IMR-90 (cell line): ENCODE measurements around the gene DPP10. TPM values are rescaled to one million over a fixed set of nuclear protein-coding genes. Genes with fewer than 3 reads are reported as not detected.

ENCODE experiments used
- ATAC-seq: fragments of 200-7000 bp; cut with Tn5 transposase; 2 replicates; pipeline ENCODE4 v1.9.1; 2020; ENCODE audit warnings: low read depth, mild to moderate bottlenecking, moderate library complexity
- BruUV-seq: library from RNA; stranded (reverse); fragments of 400-500 nt; replicated peaks from 2 replicates; lab custom pipeline; 2021; lab: Mats Ljungman, UMichigan
- CTCF ChIA-PET: fragments of 300-600 bp; formaldehyde crosslinking; extraction: SDS; loops from one replicate; lab custom pipeline; 2021; ENCODE audit warnings: antibody characterized with exemption; lab: Yijun Ruan, JAX
- POLR2A ChIA-PET: fragments of 300-600 bp; sonication (Branson Sonifier 250); formaldehyde crosslinking; loops from one replicate; lab custom pipeline; 2022; ENCODE audit warnings: antibody characterized with exemption; ENCODE audit not compliant: unreplicated experiment; lab: Charles Lee
- DNase-seq: peaks from one replicate; pipeline ENCODE4 v3.0.0; 2013
- H2AFZ ChIP-seq: replicated peaks from 2 replicates; pipeline ENCODE3; 2013; ENCODE audit warnings: low read length, mild to moderate bottlenecking; ENCODE audit not compliant: poor library complexity
- H2AK5ac ChIP-seq: 2 replicates; pipeline ENCODE4 v1.6.1; 2013; ENCODE audit warnings: low read depth, low read length, inconsistent platforms
- H2AK9ac ChIP-seq: replicated peaks from 2 replicates; pipeline ENCODE3; 2013; ENCODE audit warnings: mild to moderate bottlenecking, low read depth, low read length, moderate library complexity; ENCODE audit not compliant: poor library complexity
- H2BK120ac ChIP-seq: 2 replicates; pipeline ENCODE4 v1.6.1; 2013; ENCODE audit warnings: low read depth, low read length, inconsistent platforms
- H2BK15ac ChIP-seq: 3 replicates; pipeline ENCODE4 v1.6.1; 2013; ENCODE audit warnings: low read depth, low read length, inconsistent platforms
- H2BK20ac ChIP-seq: 2 replicates; pipeline ENCODE4 v1.6.1; 2013; ENCODE audit warnings: low read depth, mild to moderate bottlenecking, inconsistent platforms, low read length, moderate library complexity
- H2BK5ac ChIP-seq: 2 replicates; pipeline ENCODE4 v1.6.1; 2013; ENCODE audit warnings: mild to moderate bottlenecking, low read depth, low read length, inconsistent platforms; ENCODE audit not compliant: poor library complexity, severe bottlenecking
- H3K14ac ChIP-seq: replicated peaks from 2 replicates; pipeline ENCODE4 v1.6.1; 2013; ENCODE audit warnings: low read depth, low read length, inconsistent platforms
- H3K18ac ChIP-seq: 2 replicates; pipeline ENCODE4 v1.6.1; 2013; ENCODE audit warnings: low read depth, low read length, control low read depth
- H3K23ac ChIP-seq: 2 replicates; pipeline ENCODE4 v1.6.1; 2013; ENCODE audit warnings: low read depth, low read length, inconsistent platforms
- H3K27ac ChIP-seq: 2 replicates; pipeline ENCODE4 v1.5.1; 2013; ENCODE audit warnings: mild to moderate bottlenecking, control low read depth, low read length; ENCODE audit not compliant: insufficient read depth
- H3K27me3 ChIP-seq: 2 replicates; pipeline ENCODE4 v1.6.1; 2013; ENCODE audit warnings: low read length; ENCODE audit not compliant: control insufficient read depth, insufficient read depth
- H3K36me3 ChIP-seq: 2 replicates; pipeline ENCODE4 v1.6.1; 2013; ENCODE audit warnings: low read length, mixed read lengths; ENCODE audit not compliant: control insufficient read depth, insufficient read depth
- H3K4ac ChIP-seq: 2 replicates; pipeline ENCODE4 v1.6.1; 2013; ENCODE audit warnings: low read depth, low read length, inconsistent platforms
- H3K4me1 ChIP-seq: 2 replicates; pipeline ENCODE4 v1.6.1; 2013; ENCODE audit warnings: low read length, mixed read lengths; ENCODE audit not compliant: control insufficient read depth, insufficient read depth
- H3K4me2 ChIP-seq: 2 replicates; pipeline ENCODE4 v1.6.1; 2013; ENCODE audit warnings: low read depth, mild to moderate bottlenecking, control low read depth, low read length, moderate library complexity
- H3K4me3 ChIP-seq: 2 replicates; pipeline ENCODE4 v1.5.1; 2013; ENCODE audit warnings: low read depth, mild to moderate bottlenecking, control low read depth, low read length, moderate library complexity; ENCODE audit not compliant: insufficient read depth
- H3K56ac ChIP-seq: 2 replicates; pipeline ENCODE4 v1.6.1; 2013; ENCODE audit warnings: low read length, inconsistent platforms; ENCODE audit not compliant: insufficient read depth; ENCODE audit errors: extremely low read depth
- H3K79me1 ChIP-seq, 2 experiments: 2 replicates each; pipeline ENCODE4 v1.6.1; 2013; ENCODE audit warnings: low read length in 2 of 2, inconsistent platforms in 1 of 2, low read depth in 1 of 2
- H3K9ac ChIP-seq: 2 replicates; pipeline ENCODE4 v1.6.1; 2013; ENCODE audit warnings: low read depth, low read length, control low read depth
- H3K9me1 ChIP-seq: 2 replicates; pipeline ENCODE4 v1.6.1; 2013; ENCODE audit warnings: low read length, inconsistent platforms; ENCODE audit not compliant: insufficient read depth
- H3K9me3 ChIP-seq: 2 replicates; pipeline ENCODE4 v1.6.1; 2013; ENCODE audit warnings: low read length; ENCODE audit not compliant: control insufficient read depth, insufficient read depth
- H4K20me1 ChIP-seq: 2 replicates; pipeline ENCODE4 v1.6.1; 2013; ENCODE audit warnings: low read length, inconsistent platforms; ENCODE audit not compliant: insufficient read depth
- H4K5ac ChIP-seq: 2 replicates; pipeline ENCODE4 v1.6.1; 2013; ENCODE audit warnings: mild to moderate bottlenecking, low read depth, low read length, control low read depth
- H4K8ac ChIP-seq, 2 experiments: 2 replicates each; pipeline ENCODE4 v1.6.1; 2013; ENCODE audit warnings: low read depth in 2 of 2, low read length in 2 of 2, control low read depth in 1 of 2, inconsistent platforms in 1 of 2
- H4K91ac ChIP-seq: 2 replicates; pipeline ENCODE4 v1.6.1; 2013; ENCODE audit warnings: low read depth, low read length, inconsistent platforms; ENCODE audit not compliant: insufficient read depth
- BHLHE40 ChIP-seq: fragments of 150-350 bp; IDR thresholded peaks from 2 replicates; pipeline ENCODE4 v1.6.1; 2016; ENCODE audit warnings: mild to moderate bottlenecking, low read depth, low read length
- CEBPB ChIP-seq: IDR thresholded peaks from 2 replicates; pipeline ENCODE4 v1.6.1; 2012; ENCODE audit warnings: low read depth, low read length, improper control_type of control experiment
- MAZ ChIP-seq: IDR thresholded peaks from 2 replicates; pipeline ENCODE4 v1.6.1; 2012; ENCODE audit warnings: low read depth, mild to moderate bottlenecking, low read length, improper control_type of control experiment, moderate library complexity, borderline replicate concordance
- NFE2L2 ChIP-seq: fragments of 150-350 bp; IDR thresholded peaks from 2 replicates; pipeline ENCODE4 v1.6.1; 2016; ENCODE audit warnings: low read depth, mild to moderate bottlenecking, low read length
- RFX5 ChIP-seq: IDR thresholded peaks from 2 replicates; pipeline ENCODE4 v1.8.0; 2012; ENCODE audit warnings: low read depth, mild to moderate bottlenecking, low read length, moderate library complexity
- SMC3 ChIP-seq: fragments of 150-350 bp; IDR thresholded peaks from 2 replicates; pipeline ENCODE4 v1.6.1; 2016; ENCODE audit warnings: low read depth, mild to moderate bottlenecking, antibody characterized with exemption, low read length, moderate library complexity
- WGBS, 2 experiments: methylation state at CpG; one replicate each; pipeline versions ENCODE4 v1.1.5 to v1.1.7; 2013; ENCODE audit warnings: missing lambda C conversion rate in 2 of 2; ENCODE audit not compliant: insufficient read length in 1 of 2; ENCODE audit errors: extremely low coverage in 2 of 2; 5-methylcytosine and 5-hydroxymethylcytosine counted together
- dilution Hi-C: fragments of 300-500 bp; cut with HindIII; formaldehyde crosslinking; loops from one replicate; pipeline ENCODE4 v1.14.3; 2018; ENCODE audit warnings: low sequenced_read_pairs; ENCODE audit not compliant: unreplicated experiment
- in situ Hi-C: fragments of 300-500 bp; cut with MboI; formaldehyde crosslinking; loops from 3 replicates; pipeline ENCODE4 v1.14.3; 2019; ENCODE audit warnings: low sequenced_read_pairs, inconsistent platforms, mixed read lengths
- intact Hi-C: fragments of 100-400 bp; cut with micrococcal nuclease; formaldehyde crosslinking; loops from 2 replicates; pipeline ENCODE4 v1.10.0; 2022
- polyA plus RNA-seq, 3 experiments: library from polyadenylated mRNA; depleted of rRNA; stranded (reverse); fragments of >200 nt; gene quantifications; 2 replicates each; pipeline ENCODE4 v1.2.3, GENCODE V29; 2012; ENCODE audit warnings: low replicate concordance in 1 of 3
- total RNA-seq: library from RNA; depleted of rRNA; stranded (reverse); fragments of >200 nt; gene quantifications from 2 replicates; pipeline ENCODE4 v1.2.3, GENCODE V29; 2012
- TF ChIP-seq, protein P1 (sequence below): conservative IDR thresholded peaks from 2 replicates; pipeline ENCODE4 v1.5.1; 2012; ENCODE audit warnings: mild to moderate bottlenecking, low read depth, low read length, improper control_type of control experiment

DPP10 gene
- total and polyA plus RNA-seq, 2 of the 4 experiments (the other 2 are of a cell fraction), result not detected

DNA sequence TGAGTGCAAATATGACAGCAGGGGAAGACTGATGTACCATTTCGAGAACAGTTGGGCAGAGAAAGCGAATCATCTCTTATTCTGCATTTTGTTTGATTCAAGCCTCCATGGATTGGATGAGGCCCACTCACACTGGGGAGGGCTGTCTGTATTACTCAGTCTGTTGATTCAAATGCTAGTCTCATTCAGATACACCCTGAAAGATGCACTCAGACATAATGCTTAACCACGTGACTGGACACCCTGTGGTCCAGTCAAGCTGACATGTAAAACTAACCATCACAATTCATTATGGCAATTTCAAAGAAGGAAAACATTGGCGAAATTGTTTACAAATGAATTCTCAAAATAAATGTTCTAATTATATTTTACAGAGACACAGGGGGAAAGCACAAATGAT lies 1210.2 kb downstream of the DPP10 start:
- DNase-seq (no peak), ATAC-seq (no peak)
- no TSS peak for BruUV-seq
- no peak overlapping the region for H2BK5ac ChIP-seq
- H3K4me2 ChIP-seq, result no peak overlapping the region
- 0 out of 2 replicates have a peak, but pooled peaks cover 4% of the 10 kb centered on the region for H3K9me3 ChIP-seq
- H3K23ac ChIP-seq, result no peak overlapping the region
- H3K79me1 ChIP-seq, result no peaks in the 10 kb centered on the region
- no peaks in the 10 kb centered on the region for H4K20me1 ChIP-seq
- no peak overlapping the region for H4K91ac ChIP-seq
- intact Hi-C loops (no loop called here), in situ Hi-C loops (no loop called here), dilution Hi-C loops (no loop called here)
- H3K9me1 ChIP-seq, result no peaks in the 10 kb centered on the region
- no peaks in the 10 kb centered on the region for H3K27me3 ChIP-seq
- H4K8ac ChIP-seq, result no peak overlapping the region
- CTCF ChIA-PET, result no interaction called here
- POLR2A ChIA-PET, result no interaction called here
- H3K36me3 ChIP-seq, result no peaks in the 10 kb centered on the region
- H3K9ac ChIP-seq, result no peak overlapping the region
- no peak overlapping the region for H2AK5ac ChIP-seq
- H3K4ac ChIP-seq, result no peak overlapping the region
- no peak overlapping the region for H3K14ac ChIP-seq
- no peak overlapping the region for H2BK15ac ChIP-seq
- H3K27ac ChIP-seq, result no peak overlapping the region
- no peak for TF ChIP-seq SMC3
- TF ChIP-seq NFE2L2, result no peak
- no peak for TF ChIP-seq BHLHE40
- TF ChIP-seq CEBPB, result no peak
- TF ChIP-seq MAZ, result no peak
- TF ChIP-seq, protein P1, sequence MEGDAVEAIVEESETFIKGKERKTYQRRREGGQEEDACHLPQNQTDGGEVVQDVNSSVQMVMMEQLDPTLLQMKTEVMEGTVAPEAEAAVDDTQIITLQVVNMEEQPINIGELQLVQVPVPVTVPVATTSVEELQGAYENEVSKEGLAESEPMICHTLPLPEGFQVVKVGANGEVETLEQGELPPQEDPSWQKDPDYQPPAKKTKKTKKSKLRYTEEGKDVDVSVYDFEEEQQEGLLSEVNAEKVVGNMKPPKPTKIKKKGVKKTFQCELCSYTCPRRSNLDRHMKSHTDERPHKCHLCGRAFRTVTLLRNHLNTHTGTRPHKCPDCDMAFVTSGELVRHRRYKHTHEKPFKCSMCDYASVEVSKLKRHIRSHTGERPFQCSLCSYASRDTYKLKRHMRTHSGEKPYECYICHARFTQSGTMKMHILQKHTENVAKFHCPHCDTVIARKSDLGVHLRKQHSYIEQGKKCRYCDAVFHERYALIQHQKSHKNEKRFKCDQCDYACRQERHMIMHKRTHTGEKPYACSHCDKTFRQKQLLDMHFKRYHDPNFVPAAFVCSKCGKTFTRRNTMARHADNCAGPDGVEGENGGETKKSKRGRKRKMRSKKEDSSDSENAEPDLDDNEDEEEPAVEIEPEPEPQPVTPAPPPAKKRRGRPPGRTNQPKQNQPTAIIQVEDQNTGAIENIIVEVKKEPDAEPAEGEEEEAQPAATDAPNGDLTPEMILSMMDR, result no peak
- TF ChIP-seq RFX5, result no peak
- no peak overlapping the region for H2AK9ac ChIP-seq
- H3K18ac ChIP-seq, result no peak overlapping the region
- no peak overlapping the region for H2BK20ac ChIP-seq
- H2AFZ ChIP-seq, result no peak overlapping the region
- H2BK120ac ChIP-seq, result no peak overlapping the region
- no peak overlapping the region for H4K5ac ChIP-seq
- WGBS, 2 experiments, result no CpG with 5 or more reads among the region's 4 CpGs
- H3K4me1 ChIP-seq, result no peaks in the 10 kb centered on the region
- no peak overlapping the region for H3K4me3 ChIP-seq
- H3K56ac ChIP-seq, result no peak overlapping the region
